SK-N-SH treated with all-trans-retinoic acid at 6 μM for 48 hours (cell line): Measurements from ENCODE around the gene MSRB1.

Experiments used
- ATAC-seq: fragments of 200-7000 bp; cut with Tn5 transposase; 3 replicates; pipeline ENCODE4 v1.9.1; 2020; ENCODE audit warnings: mild to moderate bottlenecking, moderate library complexity
- ARNTL ChIP-seq: fragments of 450-650 bp; formaldehyde crosslinking; IDR thresholded peaks from 2 replicates; pipeline ENCODE4 v1.5.0; 2020; ENCODE audit warnings: low read depth, mild to moderate bottlenecking, moderate library complexity, borderline replicate concordance
- BACH2 ChIP-seq: fragments of 250-450 bp; sonication (Bioruptor Pico); IDR thresholded peaks from 2 replicates; pipeline ENCODE4 v1.9.0; 2021; ENCODE audit warnings: mild to moderate bottlenecking, borderline replicate concordance
- CREB5 ChIP-seq: fragments of 250-450 bp; sonication (Bioruptor Pico); IDR thresholded peaks from 2 replicates; pipeline ENCODE4 v1.5.1; 2020; ENCODE audit warnings: low read depth, mild to moderate bottlenecking, moderate library complexity
- CSRNP3 ChIP-seq: fragments of 250-450 bp; sonication (Bioruptor Pico); IDR thresholded peaks from 2 replicates; pipeline ENCODE4 v1.5.1; 2021; ENCODE audit warnings: mild to moderate bottlenecking, moderate library complexity
- ESRRG ChIP-seq: fragments of 250-450 bp; sonication (Bioruptor Pico); IDR thresholded peaks from 2 replicates; pipeline ENCODE4 v1.6.1; 2021; ENCODE audit warnings: mild to moderate bottlenecking
- GLIS3 ChIP-seq: fragments of 250-450 bp; sonication (Bioruptor Pico); IDR thresholded peaks from 2 replicates; pipeline ENCODE4 v1.5.0; 2020; ENCODE audit warnings: mild to moderate bottlenecking, moderate library complexity
- ISL1 ChIP-seq: fragments of 250-450 bp; sonication (Bioruptor Pico); IDR thresholded peaks from 2 replicates; pipeline ENCODE4 v2.1.2; 2022; ENCODE audit warnings: mild to moderate bottlenecking, moderate library complexity
- OSR1 ChIP-seq: fragments of 250-450 bp; sonication (Bioruptor Pico); IDR thresholded peaks from 2 replicates; pipeline ENCODE4 v1.8.0; 2022; ENCODE audit warnings: moderate library complexity, mild to moderate bottlenecking, inconsistent platforms
- PATZ1 ChIP-seq: fragments of 250-450 bp; sonication (Bioruptor Pico); IDR thresholded peaks from 2 replicates; pipeline ENCODE4 v1.8.0; 2020; ENCODE audit warnings: mild to moderate bottlenecking, moderate library complexity, borderline replicate concordance
- POU6F1 ChIP-seq: fragments of 250-450 bp; sonication (Bioruptor Pico); IDR thresholded peaks from 2 replicates; pipeline ENCODE4 v1.8.0; 2021; ENCODE audit warnings: low read depth, mild to moderate bottlenecking, moderate library complexity, borderline replicate concordance
- PPARA ChIP-seq: fragments of 250-450 bp; sonication (Bioruptor Pico); IDR thresholded peaks from 2 replicates; pipeline ENCODE4 v1.5.0; 2020; ENCODE audit warnings: mild to moderate bottlenecking, borderline replicate concordance
- RARB ChIP-seq: fragments of 250-450 bp; sonication (Bioruptor Pico); IDR thresholded peaks from 2 replicates; pipeline ENCODE4 v1.8.0; 2021; ENCODE audit warnings: mild to moderate bottlenecking, moderate library complexity
- SNAI2 ChIP-seq: fragments of 250-450 bp; sonication (Bioruptor Pico); IDR thresholded peaks from 2 replicates; pipeline ENCODE4 v1.5.0; 2020; ENCODE audit warnings: mild to moderate bottlenecking, moderate library complexity
- TCF4 ChIP-seq: fragments of 250-450 bp; sonication (Bioruptor Pico); IDR thresholded peaks from 2 replicates; pipeline ENCODE4 v1.8.0; 2021; ENCODE audit warnings: mild to moderate bottlenecking, moderate library complexity, borderline replicate concordance
- TOX ChIP-seq: fragments of 250-450 bp; sonication (Bioruptor Pico); IDR thresholded peaks from 2 replicates; pipeline ENCODE4 v1.8.0; 2021; ENCODE audit warnings: mild to moderate bottlenecking, moderate library complexity, borderline replicate concordance
- TSHZ2 ChIP-seq: fragments of 250-450 bp; sonication (Bioruptor Pico); IDR thresholded peaks from 2 replicates; pipeline ENCODE4 v1.5.0; 2020; ENCODE audit warnings: mild to moderate bottlenecking, moderate library complexity
- ZC3H10 ChIP-seq: fragments of 250-450 bp; sonication (Bioruptor Pico); IDR thresholded peaks from 2 replicates; pipeline ENCODE4 v1.5.1; 2021; ENCODE audit warnings: mild to moderate bottlenecking, moderate library complexity
- ZFP3 ChIP-seq: fragments of 250-450 bp; sonication (Bioruptor Pico); IDR thresholded peaks from 2 replicates; pipeline ENCODE4 v1.5.0; 2020; ENCODE audit warnings: mild to moderate bottlenecking, moderate library complexity
- ZFP30 ChIP-seq: fragments of 450-650 bp; formaldehyde crosslinking; IDR thresholded peaks from 2 replicates; pipeline ENCODE4 v1.5.0; 2022; ENCODE audit warnings: mild to moderate bottlenecking, moderate library complexity
- ZNF565 ChIP-seq: fragments of 450-650 bp; formaldehyde crosslinking; conservative IDR thresholded peaks from 2 replicates; pipeline ENCODE4 v1.5.0; 2020; ENCODE audit warnings: low read depth, mild to moderate bottlenecking, moderate library complexity
- ZNF70 ChIP-seq: fragments of 450-650 bp; formaldehyde crosslinking; IDR thresholded peaks from 2 replicates; pipeline ENCODE4 v1.5.0; 2020; ENCODE audit warnings: mild to moderate bottlenecking, moderate library complexity
- ZNF8 ChIP-seq: fragments of 450-650 bp; formaldehyde crosslinking; IDR thresholded peaks from 2 replicates; pipeline ENCODE4 v1.5.0; 2020; ENCODE audit warnings: mild to moderate bottlenecking, moderate library complexity

MSRB1 gene

GRCh38 chr16:1950559-1950958 lies 7.6 kb upstream of the MSRB1 start (continued):
- TF ChIP-seq TSHZ2 (CRISPR knock-in tag) = no peak
- TF ChIP-seq ZC3H10 (CRISPR knock-in tag) = no peak
- no peak for TF ChIP-seq GLIS3 (CRISPR knock-in tag)
- no peak for TF ChIP-seq SNAI2 (CRISPR knock-in tag)
- no peak for TF ChIP-seq ZNF70 (CRISPR knock-in tag)
- TF ChIP-seq ISL1 = no peak
- no peak for TF ChIP-seq ARNTL
- TF ChIP-seq ESRRG (CRISPR knock-in tag) = no peak
- TF ChIP-seq BACH2 = no peak
- TF ChIP-seq PPARA (CRISPR knock-in tag) = no peak
- TF ChIP-seq TCF4 = no peak
- no peak for TF ChIP-seq RARB (CRISPR knock-in tag)
- TF ChIP-seq, all 23 proteins: peak for 0

GRCh38 chr16:1950047-1950446 lies 7.0 kb upstream of the MSRB1 start:
- no peak for ATAC-seq
- TF ChIP-seq PPARA (CRISPR knock-in tag) = no peak

GRCh38 chr16:1949507-1949906 lies 6.5 kb upstream of the MSRB1 start:
- ATAC-seq = no peak
- TF ChIP-seq ARNTL = no peak
- no peak for TF ChIP-seq SNAI2 (CRISPR knock-in tag)
- no peak for TF ChIP-seq ZNF70 (CRISPR knock-in tag)
- no peak for TF ChIP-seq ESRRG (CRISPR knock-in tag)
- TF ChIP-seq ZFP3 (CRISPR knock-in tag) = no peak
- no peak for TF ChIP-seq TOX (CRISPR knock-in tag)
- no peak for TF ChIP-seq PPARA (CRISPR knock-in tag)
- no peak for TF ChIP-seq POU6F1
- no peak for TF ChIP-seq ZNF8 (CRISPR knock-in tag)
- TF ChIP-seq OSR1 = no peak
- no peak for TF ChIP-seq CREB5 (CRISPR knock-in tag)
- TF ChIP-seq CSRNP3 (CRISPR knock-in tag) = no peak
- TF ChIP-seq BACH2 = no peak
- TF ChIP-seq ZC3H10 (CRISPR knock-in tag) = no peak

- ATAC-seq = no peak
These were observed 4.3 kb upstream of the MSRB1 start for GRCh38 chr16:1947369-1947670.

More at GRCh38 chr16:1947369-1947670, 4.3 kb upstream of the MSRB1 start:
- TF ChIP-seq ZFP30 (CRISPR knock-in tag) (no peak), ESRRG (CRISPR knock-in tag) (no peak), ZNF565 (no peak), ZC3H10 (CRISPR knock-in tag) (no peak), ZFP3 (CRISPR knock-in tag) (no peak), TSHZ2 (CRISPR knock-in tag) (no peak), BACH2 (no peak), PATZ1 (CRISPR knock-in tag) (no peak), ARNTL (no peak), ZNF8 (CRISPR knock-in tag) (no peak), TOX (CRISPR knock-in tag) (no peak), GLIS3 (CRISPR knock-in tag) (no peak), PPARA (CRISPR knock-in tag) (no peak), SNAI2 (CRISPR knock-in tag) (no peak), CREB5 (CRISPR knock-in tag) (no peak)
